ENCODE measurements around the gene AKIP1. TPM values are rescaled to one million over a fixed set of nuclear protein-coding genes. Genes with fewer than 3 reads are reported as not detected.
A peak's percentile ranks its signal among the peaks of the same experiment; 100 is the strongest.

AKIP1 gene
- total and polyA plus RNA-seq, 2 of the 8 experiments (the other 6 are each of a cell fraction or from before 2014, with no cell fraction given): 17.8 to 29.6 TPM

GRCh38 chr11:8930456-8931175 lies 19.6 kb downstream of the AKIP1 start:
- H4K20me1 ChIP-seq (replicated peaks in 1 of 2; ENCODE audit: control insufficient read depth in 1 of 2, insufficient read depth in 2 of 2, low read length in 2 of 2): no peaks in the 10 kb centered on the region
- H3K79me1 ChIP-seq (ENCODE audit: low read depth, low read length): no peaks in the 10 kb centered on the region
- POLR2A ChIA-PET (ENCODE audit: partially characterized antibody): interaction anchor here (0.6 to 2.5 kb wide), 2 partner anchors 13 to 17 kb away, joined by 3 to 5 read pairs; no protein-coding TSS in a partner anchor
- H3K9ac ChIP-seq (replicated peaks in 1 of 4; ENCODE audit: extremely low read depth in 1 of 4, low read depth in 3 of 4, low read length in 3 of 4): no peak overlapping the region
- no peak overlapping the region for H2BK5ac ChIP-seq (ENCODE audit: low read depth, low read length)
- H4K8ac ChIP-seq (ENCODE audit: extremely low read depth, insufficient read depth, low read length): no peak overlapping the region
- H4K5ac ChIP-seq (ENCODE audit: insufficient read length, low read depth, low read length): no peak overlapping the region
- no peak overlapping the region for H2AK5ac ChIP-seq (ENCODE audit: low read depth, low read length)
- no peak overlapping the region for H2BK120ac ChIP-seq (replicated peaks; ENCODE audit: low read depth, low read length)
- TF ChIP-seq, protein P1, sequence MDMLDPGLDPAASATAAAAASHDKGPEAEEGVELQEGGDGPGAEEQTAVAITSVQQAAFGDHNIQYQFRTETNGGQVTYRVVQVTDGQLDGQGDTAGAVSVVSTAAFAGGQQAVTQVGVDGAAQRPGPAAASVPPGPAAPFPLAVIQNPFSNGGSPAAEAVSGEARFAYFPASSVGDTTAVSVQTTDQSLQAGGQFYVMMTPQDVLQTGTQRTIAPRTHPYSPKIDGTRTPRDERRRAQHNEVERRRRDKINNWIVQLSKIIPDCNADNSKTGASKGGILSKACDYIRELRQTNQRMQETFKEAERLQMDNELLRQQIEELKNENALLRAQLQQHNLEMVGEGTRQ (IDR thresholded peaks at IDR 0.05; ENCODE audit: low read length): no peak
- TF ChIP-seq YY1 (IDR thresholded peaks at IDR 0.05; ENCODE audit: low read depth, low read length): no peak
- no peak for TF ChIP-seq GABPA (IDR thresholded peaks at IDR 0.05; ENCODE audit: borderline replicate concordance, insufficient read depth, low read length)
- H3K9me3 ChIP-seq (ENCODE audit: insufficient read depth in 2 of 2, low read depth in 1 of 2, low read length in 1 of 2): no peaks in the 10 kb centered on the region
- no peak overlapping the region for H3K27ac ChIP-seq (ENCODE audit: low read depth, low read length)
- no peaks in the 10 kb centered on the region for H3K36me3 ChIP-seq (ENCODE audit: control insufficient read depth in 2 of 4, insufficient read depth in 4 of 4, low read length in 3 of 4)
- H3K79me2 ChIP-seq (ENCODE audit: control insufficient read depth in 1 of 2, insufficient read depth in 2 of 2, low read length in 2 of 2): no peaks in the 10 kb centered on the region
- no peaks in the 10 kb centered on the region for H3K27me3 ChIP-seq (replicated peaks in 1 of 4; ENCODE audit: control insufficient read depth in 3 of 4, extremely low read depth in 1 of 4, insufficient read depth in 3 of 4, low read length in 3 of 4)
- CTCF ChIA-PET (ENCODE audit: partially characterized antibody): interaction anchor here (0.6 to 2.0 kb wide), 8 partner anchors 12 to 184 kb away, joined by 3 to 6 read pairs (median 4); partner anchors contain the start of gene ASCL3
- DNase-seq (ENCODE audit: low read depth in 1 of 2, low spot score in 2 of 2) (no peak), FAIRE-seq (no peak)
- H3K23me2 ChIP-seq (ENCODE audit: low read depth, low read length): no peaks in the 10 kb centered on the region
- H3K4me1 ChIP-seq (replicated peaks in 1 of 4; ENCODE audit: control insufficient read depth in 3 of 4, insufficient read depth in 4 of 4, low read length in 3 of 4): peaks cover 0 to 8% (median 1%) of the 10 kb centered on the region in 4 experiments; a peak in 2 of 7 replicates
- H3K4me3 ChIP-seq (ENCODE audit: extremely low read depth in 1 of 4, insufficient read depth in 2 of 4, low read depth in 3 of 4, low read length in 4 of 4): no peak overlapping the region
- H3K4ac ChIP-seq (replicated peaks; ENCODE audit: insufficient read length, low read depth, low read length): no peak overlapping the region
- no peak overlapping the region for H3K14ac ChIP-seq (ENCODE audit: insufficient read length)
- no peak overlapping the region for H2AFZ ChIP-seq (ENCODE audit: low read length)
- H2BK12ac ChIP-seq (ENCODE audit: low read depth, low read length): 0 out of 2 replicates have a peak overlapping the region, but pooled peaks have one; percentile 50
- H3K18ac ChIP-seq (ENCODE audit: extremely low read depth, low read length): no peak overlapping the region; the same call in 1 of the 2 replicates
- H4K91ac ChIP-seq (replicated peaks; ENCODE audit: insufficient read length, low read length): peak overlapping the region; percentile 58
- WGBS, 2 experiments (ENCODE audit: extremely low coverage in 1 of 2, insufficient coverage in 1 of 2, insufficient read length in 1 of 2, insufficient replicate concordance in 2 of 2, low coverage in 1 of 2, low lambda C conversion rate in 2 of 2, missing lambda C conversion rate in 1 of 2): 93% methylated on average over 9 of the region's 12 CpGs; no CpG with 5 or more reads in 1 of the 2 experiments
- no peak overlapping the region for H2BK15ac ChIP-seq (ENCODE audit: low read length)
- H3K23ac ChIP-seq (ENCODE audit: insufficient read length): no peak overlapping the region
- 0 out of 2 replicates have a peak overlapping the region, but pooled peaks have one; percentile 72 for H2BK20ac ChIP-seq (ENCODE audit: low read length)
- H3K56ac ChIP-seq (replicated peaks; ENCODE audit: insufficient read length, low read depth, low read length): no peak overlapping the region
- no peak overlapping the region for H3K4me2 ChIP-seq (ENCODE audit: insufficient read depth in 1 of 2, low read depth in 2 of 2, low read length in 2 of 2)

All from H1 (cell line).